GM12878 (cell line): ENCODE measurements around the gene TTF2. TPM values are rescaled to one million over a fixed set of nuclear protein-coding genes. Genes with fewer than 3 reads are reported as not detected.

Source experiments
- ATAC-seq: fragments of 200-7000 bp; cut with Tn5 transposase; 3 replicates; pipeline ENCODE4 v1.9.1; 2020; ENCODE audit warnings: mild to moderate bottlenecking, moderate library complexity
- BruUV-seq: library from RNA; stranded (reverse); fragments of 400-500 nt; replicated peaks from 2 replicates; lab custom pipeline; 2021; lab: Mats Ljungman, UMichigan
- CTCF ChIA-PET: fragments of 300-600 bp; sonication (Branson Sonifier 250); formaldehyde crosslinking; extraction: SDS; loops from one replicate; lab custom pipeline; 2021; ENCODE audit warnings: inconsistent platforms; lab: Yijun Ruan, JAX
- POLR2A ChIA-PET: fragments of 350-600 bp; formaldehyde crosslinking; extraction: SDS; loops from one replicate; lab custom pipeline; 2021; ENCODE audit warnings: inconsistent platforms; lab: Charles Lee
- RAD21 ChIA-PET: fragments of 300-600 bp; sonication (Branson Sonifier 250); formaldehyde crosslinking; loops from one replicate; lab custom pipeline; 2023; ENCODE audit warnings: antibody characterized with exemption; ENCODE audit not compliant: unreplicated experiment; lab: Charles Lee
- SMC1A ChIA-PET: fragments of 300-600 bp; sonication (Branson Sonifier 250); formaldehyde crosslinking; loops from one replicate; lab custom pipeline; 2023; ENCODE audit not compliant: unreplicated experiment, uncharacterized antibody; lab: Charles Lee
- DNase-seq: peaks from one replicate; pipeline ENCODE4 v3.0.0-alpha.2; 2011; ENCODE audit warnings: low read depth, low spot score
- FAIRE-seq: peaks from 3 replicates; lab custom pipeline; 2011; peaks lifted over from hg19 to GRCh38; lab: Jason Lieb, UNC
- H2AFZ ChIP-seq: 2 replicates; pipeline ENCODE4 v1.6.0; 2011; ENCODE audit warnings: low read depth, low read length, control low read depth; ENCODE audit not compliant: control insufficient read depth
- H3K27ac ChIP-seq: 2 replicates; pipeline ENCODE4 v1.5.1; 2011; ENCODE audit warnings: control low read depth; ENCODE audit not compliant: control insufficient read depth, insufficient read depth
- H3K27me3 ChIP-seq, 2 experiments: replicated peaks in 1 of 2; 2 replicates each; pipeline versions ENCODE4 v1.6.0 to v1.6.1; 2011; ENCODE audit warnings: low read length in 1 of 2; ENCODE audit not compliant: control insufficient read depth in 2 of 2, insufficient read depth in 2 of 2
- H3K36me3 ChIP-seq, 2 experiments: 2 replicates each; pipeline ENCODE4 v1.5.1; 2011; ENCODE audit warnings: low read length in 1 of 2; ENCODE audit not compliant: control insufficient read depth in 2 of 2, insufficient read depth in 2 of 2
- H3K4me1 ChIP-seq: 2 replicates; pipeline ENCODE4 v1.6.1; 2011; ENCODE audit warnings: mild to moderate bottlenecking, low read length, moderate library complexity, mixed read lengths; ENCODE audit not compliant: control insufficient read depth, insufficient read depth
- H3K4me2 ChIP-seq: 2 replicates; pipeline ENCODE4 v1.6.0; 2011; ENCODE audit warnings: control low read depth; ENCODE audit not compliant: control insufficient read depth, insufficient read depth
- H3K4me3 ChIP-seq: fragments of 200-600 bp; sonication (generic); 2 replicates; pipeline ENCODE4 v1.5.1; 2016
- H3K79me2 ChIP-seq: 2 replicates; pipeline ENCODE4 v1.6.0; 2011; ENCODE audit warnings: low read length; ENCODE audit not compliant: control insufficient read depth, insufficient read depth
- H3K9ac ChIP-seq: 2 replicates; pipeline ENCODE4 v1.8.0; 2011; ENCODE audit warnings: low read length, control low read depth, mixed read lengths; ENCODE audit not compliant: control insufficient read depth, insufficient read depth
- H3K9me3 ChIP-seq: replicated peaks from 3 replicates; pipeline ENCODE4 v1.5.1; 2011; ENCODE audit warnings: mild to moderate bottlenecking, low read length; ENCODE audit not compliant: control insufficient read depth, insufficient read depth
- H4K20me1 ChIP-seq: 2 replicates; pipeline ENCODE4 v1.6.0; 2011; ENCODE audit not compliant: control insufficient read depth, insufficient read depth
- CEBPB ChIP-seq, 2 experiments: fragments of 150-350 bp in 1 of 2; IDR thresholded peaks; 2 replicates each; pipeline ENCODE4 v1.6.1; 2012 to 2014; ENCODE audit warnings: low read depth in 2 of 2, low read length in 2 of 2, borderline replicate concordance in 1 of 2, inconsistent platforms in 1 of 2
- HDGF ChIP-seq: fragments of 450-650 bp; IDR thresholded peaks from 2 replicates; pipeline ENCODE4 v1.6.1; 2016; ENCODE audit warnings: antibody characterized with exemption
- SP1 ChIP-seq: IDR thresholded peaks from one replicate; pipeline ENCODE4 v1.6.1; 2011; ENCODE audit warnings: low read depth, low read length
- SREBF1 ChIP-seq: IDR thresholded peaks from 2 replicates; pipeline ENCODE4 v1.6.1; 2012; ENCODE audit warnings: mild to moderate bottlenecking, low read length
- SRF ChIP-seq, 2 experiments: IDR thresholded peaks; 2 replicates each; pipeline ENCODE4 v1.6.1; 2011; ENCODE audit warnings: low read depth in 2 of 2, low read length in 2 of 2, mild to moderate bottlenecking in 1 of 2, moderate library complexity in 1 of 2
- WRNIP1 ChIP-seq: IDR thresholded peaks from 2 replicates; pipeline ENCODE4 v1.6.1; 2011; ENCODE audit warnings: low read depth, low read length, improper control_type of control experiment, borderline replicate concordance
- WGBS: methylation state at CpG from one replicate; pipeline ENCODE4 v1.1.6; 2016; ENCODE audit warnings: low lambda C conversion rate; ENCODE audit not compliant: insufficient replicate concordance, insufficient coverage; ENCODE audit errors: missing lambda C conversion rate; 5-methylcytosine and 5-hydroxymethylcytosine counted together
- in situ Hi-C: fragments of 300-500 bp; cut with MboI; formaldehyde crosslinking; loops from 9 replicates; pipeline ENCODE4 v1.14.3; 2018; ENCODE audit warnings: mixed read lengths
- intact Hi-C: fragments of 100-400 bp; cut with micrococcal nuclease; formaldehyde crosslinking; loops from one replicate; pipeline ENCODE4 v1.14.2; 2022; ENCODE audit not compliant: unreplicated experiment
- polyA plus RNA-seq, 11 experiments: library from polyadenylated mRNA; depleted of rRNA in 4 of 11; unstranded in 6 of 11; stranded (reverse) in 5 of 11; fragments of >200 nt; fragmentation: Nextera tagmentation in 4 of 11; fragmentation: Illumina TruSeq in 1 of 11; extraction: Ambion mirVana in 4 of 11; extraction: Trizol in 1 of 11; gene quantifications; 1 replicate in 1 of 11; 2 replicates in 10 of 11; pipeline versions ENCODE4 v1.2.1 to v1.2.3, GENCODE V29; 2011 to 2016; ENCODE audit warnings: inconsistent platforms in 2 of 11, missing spikeins in 2 of 11, low read depth in 1 of 11
- total RNA-seq, 4 experiments: library from RNA; depleted of rRNA in 3 of 4; stranded (reverse); fragments of >200 nt in 3 of 4; fragmentation: Illumina TruSeq in 1 of 4; extraction: Trizol in 1 of 4; gene quantifications; 2 replicates each; pipeline versions ENCODE4 v1.2.1 to v1.2.3, GENCODE V29; 2013 to 2021
- TF ChIP-seq, protein P1 (sequence below): IDR thresholded peaks from 2 replicates; pipeline ENCODE4 v1.6.1; 2011; ENCODE audit warnings: borderline replicate concordance, low read depth, mild to moderate bottlenecking, moderate library complexity, mixed read lengths, low read length; ENCODE audit not compliant: insufficient read depth; ENCODE audit errors: extremely low read length
- TF ChIP-seq, protein P2 (sequence below): IDR thresholded peaks from 2 replicates; pipeline ENCODE4 v1.6.1; 2011; ENCODE audit warnings: mild to moderate bottlenecking, low read depth, low read length, moderate library complexity; ENCODE audit not compliant: insufficient replicate concordance

TTF2 gene
- total and polyA plus RNA-seq, 10 of the 15 experiments (the other 5 are each of a cell fraction or from before 2014, with no cell fraction given), result 17.7 to 134 (median 78.2) TPM

DNA sequence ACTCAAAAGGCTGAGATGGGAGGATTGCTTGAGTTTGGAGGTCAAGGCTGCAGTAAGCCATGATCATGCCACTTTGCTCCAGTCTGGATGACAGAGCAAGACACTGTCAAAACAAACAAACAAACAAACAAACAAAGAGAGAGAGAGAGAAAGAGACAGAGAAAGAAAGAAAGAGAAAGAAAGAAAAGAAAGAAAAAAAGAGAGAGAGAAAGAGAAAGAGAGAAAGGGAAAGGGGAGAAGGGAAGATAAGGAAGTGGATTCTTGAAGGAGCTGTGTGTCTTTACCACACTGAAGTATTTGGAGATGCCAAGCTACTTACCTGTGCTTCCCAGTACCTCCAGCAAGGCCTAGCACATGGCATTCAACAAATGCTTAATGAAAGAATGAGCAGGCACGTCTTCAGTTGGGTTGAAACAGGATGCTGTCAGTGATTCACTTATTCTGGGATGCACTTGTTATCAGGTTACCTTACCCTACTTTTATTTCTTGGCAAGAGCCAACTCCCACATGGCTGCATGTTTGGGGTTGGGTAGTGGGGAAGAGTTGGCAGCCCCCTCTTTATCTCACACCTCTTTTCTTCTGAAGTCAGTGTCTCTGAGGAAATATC lies 29.8 kb upstream of the TTF2 start:
- Histone ChIP-seq H3K4me3 (no peak overlapping the region), H3K4me2 (no peak overlapping the region), H4K20me1 (no peaks in the 10 kb centered on the region), H2AFZ (no peak overlapping the region), H3K9me3 (no peaks in the 10 kb centered on the region), H3K4me1 (no peaks in the 10 kb centered on the region), H3K79me2 (no peaks in the 10 kb centered on the region), H3K9ac (no peak overlapping the region), H3K27me3 (no peaks in the 10 kb centered on the region), H3K36me3 (no peaks in the 10 kb centered on the region), H3K27ac (no peak overlapping the region)
- ChIA-PET RAD21 (no interaction called here), SMC1A (interaction anchor here (1.0 to 1.5 kb wide), 2 partner anchors 22 to 29 kb away, joined by 3 to 5 read pairs; partner anchors contain the start of gene CD101), POLR2A (no interaction called here), CTCF (no interaction called here)
- WGBS, result 15% methylated on average over 1 of the region's 1 CpG
- in situ Hi-C loops (no loop called here), intact Hi-C loops (loop anchor here (2.0 kb wide), 1 partner anchor 20 kb away; no protein-coding TSS in a partner anchor)
- no peak for TF ChIP-seq SRF (IDR thresholded peaks at IDR 0.05; ENCODE audit: low read depth in 2 of 2, low read length in 2 of 2)
- TF ChIP-seq SP1, result no peak
- TF ChIP-seq WRNIP1, result no peak
- TF ChIP-seq, protein P1, sequence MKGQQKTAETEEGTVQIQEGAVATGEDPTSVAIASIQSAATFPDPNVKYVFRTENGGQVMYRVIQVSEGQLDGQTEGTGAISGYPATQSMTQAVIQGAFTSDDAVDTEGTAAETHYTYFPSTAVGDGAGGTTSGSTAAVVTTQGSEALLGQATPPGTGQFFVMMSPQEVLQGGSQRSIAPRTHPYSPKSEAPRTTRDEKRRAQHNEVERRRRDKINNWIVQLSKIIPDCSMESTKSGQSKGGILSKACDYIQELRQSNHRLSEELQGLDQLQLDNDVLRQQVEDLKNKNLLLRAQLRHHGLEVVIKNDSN, result no peak
- TF ChIP-seq, protein P2, sequence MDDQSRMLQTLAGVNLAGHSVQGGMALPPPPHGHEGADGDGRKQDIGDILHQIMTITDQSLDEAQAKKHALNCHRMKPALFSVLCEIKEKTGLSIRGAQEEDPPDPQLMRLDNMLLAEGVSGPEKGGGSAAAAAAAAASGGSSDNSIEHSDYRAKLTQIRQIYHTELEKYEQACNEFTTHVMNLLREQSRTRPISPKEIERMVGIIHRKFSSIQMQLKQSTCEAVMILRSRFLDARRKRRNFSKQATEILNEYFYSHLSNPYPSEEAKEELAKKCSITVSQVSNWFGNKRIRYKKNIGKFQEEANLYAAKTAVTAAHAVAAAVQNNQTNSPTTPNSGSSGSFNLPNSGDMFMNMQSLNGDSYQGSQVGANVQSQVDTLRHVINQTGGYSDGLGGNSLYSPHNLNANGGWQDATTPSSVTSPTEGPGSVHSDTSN, result no peak
- no peak for TF ChIP-seq CEBPB (IDR thresholded peaks at IDR 0.05; ENCODE audit: borderline replicate concordance in 1 of 2, low read depth in 2 of 2, low read length in 2 of 2)
- no peak for TF ChIP-seq SREBF1
- no peak for TF ChIP-seq HDGF
- ATAC-seq, result no peak
- no peak for FAIRE-seq
- no TSS peak for BruUV-seq
- DNase-seq, result no peak
